Stimulated activated CD4-positive, alpha-beta T cell treated with anti-CD3 and anti-CD28 coated beads, Interleukin-1b, Interleukin-23, amount 100 ng/mL, for 48 hours (primary cell): ENCODE measurements around the gene SEZ6L2.
A peak's percentile ranks its signal among the peaks of the same experiment; 100 is the strongest.
"Not testable (repeated sequence)": the region's sequence is repeated elsewhere in the genome, so short reads cannot be mapped to it uniquely, and the experiment has no call there.

Experiments
- DNase-seq: peaks from one replicate; pipeline ENCODE4 v3.0.0-alpha.2; 2020

The SEZ6L2 gene

DNA sequence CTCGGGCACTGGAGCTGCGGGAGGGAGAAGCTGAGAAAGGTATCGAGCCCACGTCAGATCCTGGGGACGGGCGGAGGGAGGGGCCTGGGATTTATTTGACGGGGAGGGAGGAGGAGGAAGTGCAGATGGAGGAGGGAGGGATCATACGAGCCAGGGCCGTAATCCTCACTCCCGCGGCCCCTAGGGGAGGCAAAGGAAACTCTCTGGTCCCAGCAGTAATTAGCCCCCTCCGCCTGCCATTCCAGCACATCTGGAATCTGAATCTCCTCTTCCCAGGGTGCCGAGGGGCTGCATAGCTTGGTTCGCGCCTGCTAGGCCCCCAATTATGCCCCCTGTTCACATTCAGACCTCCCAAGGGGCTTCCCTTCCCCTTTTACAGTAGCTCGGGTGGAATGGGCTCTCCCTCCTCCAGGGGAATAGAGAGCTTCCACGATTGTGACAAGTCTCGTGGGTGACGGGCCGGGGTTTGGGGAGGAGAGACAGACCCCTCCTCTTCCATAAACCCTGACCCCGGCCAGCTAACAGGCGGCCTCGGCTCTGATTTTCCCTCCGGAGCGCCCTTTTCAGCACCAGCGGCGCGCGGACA, at the start of gene SEZ6L2:
Gene SEZ6L2 (minus strand): TSS at position 35 of the 586 bp plus-strand sequence. CDS start 531 bp downstream, outside the sequence.
- DNase-seq = peak; percentile 60

GRCh38 chr16:29947897-29948296, 48.5 kb upstream of the SEZ6L2 start:
- no peak for DNase-seq

DNA sequence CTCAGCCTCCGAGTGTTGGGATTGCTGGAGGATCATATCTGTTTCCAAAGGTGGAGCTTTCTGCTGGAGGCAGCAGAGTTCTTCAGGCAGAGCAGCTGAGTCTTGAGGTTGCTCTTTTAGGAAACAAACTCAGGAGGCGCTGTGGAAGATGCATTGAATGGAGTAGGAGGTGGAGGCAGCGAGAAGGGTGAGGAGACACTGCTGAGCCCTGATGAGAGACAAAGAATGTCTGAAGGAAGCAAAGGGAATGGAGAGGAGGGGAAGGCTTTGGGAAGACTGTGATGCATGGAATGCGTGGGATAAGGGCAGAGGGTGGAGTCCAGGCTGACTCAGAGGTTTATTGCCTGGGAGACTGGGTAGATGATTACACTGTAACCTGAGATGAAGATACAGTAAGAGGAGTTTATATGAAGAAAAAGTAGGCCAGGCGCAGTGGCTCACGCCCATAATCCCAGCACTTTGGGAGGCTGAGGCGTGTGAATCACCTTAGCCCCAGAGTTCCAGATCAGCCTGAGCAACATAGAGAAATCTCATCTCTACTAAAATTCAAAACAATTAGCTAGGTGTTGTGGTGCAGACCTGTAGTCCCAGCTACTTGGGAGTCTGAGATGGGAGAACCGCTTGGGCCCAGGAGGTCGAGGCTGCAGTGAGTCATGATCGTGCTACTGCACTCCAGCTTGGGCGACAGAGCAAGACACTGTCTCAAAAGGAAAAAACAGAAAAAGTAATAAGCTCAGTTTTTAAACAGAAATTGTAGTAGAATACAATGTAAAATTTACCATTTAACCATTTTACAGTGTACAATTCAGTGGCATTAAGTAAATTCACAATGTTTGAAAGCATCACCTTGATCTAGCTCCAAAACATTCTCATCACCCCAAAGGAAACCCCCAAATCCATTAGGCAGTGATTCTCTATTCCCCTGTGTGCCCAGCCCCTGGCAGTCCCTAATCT, 44.8 kb upstream of the SEZ6L2 start:
- DNase-seq = no peak

DNA sequence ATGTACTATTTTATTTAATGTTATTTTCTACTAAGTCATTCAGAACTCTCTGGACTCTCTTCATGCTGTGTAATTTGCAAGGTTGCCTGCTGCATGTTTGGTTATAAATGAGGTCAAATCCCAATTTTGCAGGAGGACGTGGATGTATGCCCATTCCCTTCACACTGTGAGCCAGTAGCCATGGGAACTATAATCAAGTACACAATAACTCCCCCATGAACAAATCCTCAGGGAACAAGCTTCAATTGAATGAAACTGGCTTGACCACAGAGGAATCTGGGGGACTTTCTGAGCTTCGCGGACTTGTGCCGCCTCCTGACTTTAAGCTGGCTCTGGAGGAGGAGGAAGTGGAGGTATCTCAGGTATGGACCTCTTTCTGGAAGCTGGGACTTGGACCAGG, 41.3 kb upstream of the SEZ6L2 start:
- DNase-seq = no peak

DNA sequence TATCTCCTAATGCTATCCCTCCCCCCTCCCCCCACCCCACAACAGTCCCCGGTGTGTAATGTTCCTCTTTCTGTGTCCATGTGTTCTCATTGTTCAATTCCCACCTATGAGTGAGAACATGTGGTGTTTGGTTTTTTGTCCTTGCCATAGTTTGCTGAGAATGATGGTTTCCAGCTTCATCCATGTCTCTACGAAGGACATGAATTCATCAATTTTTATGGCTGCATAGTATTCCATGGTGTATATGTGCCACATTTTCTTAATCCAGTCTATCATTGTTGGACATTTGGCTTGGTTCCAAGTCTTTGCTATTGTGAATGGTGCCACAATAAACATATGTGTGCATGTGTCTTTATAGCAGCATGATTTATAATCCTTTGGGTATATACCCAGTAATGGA, 32.4 kb upstream of the SEZ6L2 start:
- DNase-seq = not testable (repeated sequence)

DNA sequence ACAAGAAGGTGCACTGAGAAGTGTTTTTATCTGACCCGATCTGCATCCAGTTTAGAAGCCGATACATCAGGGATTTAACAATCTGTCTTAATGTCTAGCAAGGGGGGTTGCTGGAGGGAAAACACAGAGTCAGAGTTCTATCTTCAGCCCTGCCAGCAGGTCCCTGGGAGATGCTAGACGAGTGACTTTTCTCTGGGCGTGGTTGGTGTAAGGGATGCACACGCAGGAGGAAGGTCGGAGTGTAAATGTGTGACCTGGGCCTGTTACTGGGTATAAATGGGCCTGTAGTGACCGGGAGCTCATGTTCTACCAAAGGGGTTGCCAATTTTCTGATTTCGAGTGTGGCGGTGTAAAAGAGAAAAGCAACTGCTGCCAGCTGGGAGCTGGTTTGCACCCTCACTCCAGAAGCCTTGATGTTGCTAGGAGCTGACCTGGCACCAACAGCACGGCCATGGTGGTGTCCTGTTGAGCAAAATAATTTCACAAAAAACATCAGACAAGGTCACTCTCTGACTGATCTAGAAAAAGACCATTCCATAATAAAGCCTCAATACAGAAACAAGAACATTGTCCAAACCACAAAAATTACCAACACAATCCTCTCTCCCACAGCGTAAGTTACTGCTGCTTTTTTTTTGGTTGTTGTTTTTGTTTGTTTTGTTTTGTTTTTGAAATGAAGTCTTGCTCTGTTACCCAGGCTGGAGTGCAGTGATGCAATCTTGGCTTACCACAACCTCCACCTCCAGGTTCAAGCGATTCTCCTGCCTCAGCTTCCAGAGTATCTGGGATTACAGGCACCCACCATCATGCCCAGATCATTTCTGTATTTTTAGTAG, 27.9 kb upstream of the SEZ6L2 start:
- no peak for DNase-seq

DNA sequence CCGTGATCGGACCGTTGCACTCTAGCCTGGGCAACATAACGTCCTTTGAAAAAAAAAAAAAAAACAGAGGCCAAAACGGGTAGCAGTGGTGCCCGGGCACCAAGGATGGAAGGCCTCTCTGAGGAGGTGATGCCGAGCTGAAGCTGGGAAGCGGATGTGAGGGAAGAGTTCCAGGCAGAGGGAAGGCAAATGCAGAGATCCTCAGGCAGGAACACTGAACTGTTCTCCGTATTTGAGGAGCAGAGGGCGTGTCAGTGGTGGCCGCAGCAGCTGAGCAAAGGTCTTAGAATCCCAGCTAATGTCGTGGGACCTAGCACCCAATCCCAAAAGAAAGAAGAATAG, 27.3 kb upstream of the SEZ6L2 start:
- DNase-seq = no peak

DNA sequence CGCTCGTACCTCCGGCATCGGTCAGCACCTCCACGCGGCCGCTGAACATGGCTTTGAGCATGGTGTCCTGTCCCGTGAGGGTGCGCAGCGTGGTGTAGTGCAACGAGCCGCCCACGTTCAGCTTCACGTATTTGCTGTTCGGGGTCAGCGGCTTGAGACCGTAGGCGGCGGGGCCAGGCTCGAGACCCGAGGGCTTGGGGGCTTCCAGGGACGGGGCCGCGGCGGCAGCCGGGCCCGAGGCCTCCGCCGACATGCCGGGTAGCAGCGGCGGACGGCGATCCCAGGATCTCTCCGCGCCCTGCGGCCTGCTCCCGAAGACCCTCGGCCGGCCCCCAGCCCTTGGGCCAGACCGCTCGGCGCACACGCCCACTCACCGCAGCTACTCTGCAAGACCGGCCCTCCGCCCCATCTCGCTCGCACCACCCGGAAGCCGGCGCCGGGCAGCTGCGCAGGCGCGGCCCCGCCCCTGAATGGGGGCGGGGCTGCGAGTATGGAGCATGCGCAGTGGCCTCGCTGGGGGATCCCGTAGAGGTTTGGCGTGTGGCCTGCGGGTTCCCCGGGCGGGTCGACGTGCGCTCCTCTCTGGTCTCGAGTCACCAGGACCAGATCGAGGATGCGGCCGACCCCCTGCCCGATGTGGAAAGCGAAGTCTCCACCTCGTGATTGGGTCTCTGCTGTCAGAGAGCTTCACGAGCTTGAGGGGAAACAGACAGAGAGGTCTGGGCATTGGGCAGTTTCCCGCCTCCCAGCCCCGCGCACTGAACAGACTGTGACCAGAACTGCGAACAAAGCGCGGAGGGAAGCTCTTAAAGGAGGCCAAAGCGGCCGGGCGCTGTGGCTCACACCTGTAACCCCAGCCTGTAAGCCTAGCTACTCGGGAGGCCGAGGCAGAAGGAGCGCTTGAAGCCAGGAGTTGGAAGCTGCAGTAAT, 26.7 kb upstream of the SEZ6L2 start, which contains the start of gene KCTD13:
Gene KCTD13 (minus strand): TSS at position 446 of the 930 bp plus-strand sequence. CDS start 193 bp downstream, at position 253.
- peak; percentile 88 for DNase-seq

DNA sequence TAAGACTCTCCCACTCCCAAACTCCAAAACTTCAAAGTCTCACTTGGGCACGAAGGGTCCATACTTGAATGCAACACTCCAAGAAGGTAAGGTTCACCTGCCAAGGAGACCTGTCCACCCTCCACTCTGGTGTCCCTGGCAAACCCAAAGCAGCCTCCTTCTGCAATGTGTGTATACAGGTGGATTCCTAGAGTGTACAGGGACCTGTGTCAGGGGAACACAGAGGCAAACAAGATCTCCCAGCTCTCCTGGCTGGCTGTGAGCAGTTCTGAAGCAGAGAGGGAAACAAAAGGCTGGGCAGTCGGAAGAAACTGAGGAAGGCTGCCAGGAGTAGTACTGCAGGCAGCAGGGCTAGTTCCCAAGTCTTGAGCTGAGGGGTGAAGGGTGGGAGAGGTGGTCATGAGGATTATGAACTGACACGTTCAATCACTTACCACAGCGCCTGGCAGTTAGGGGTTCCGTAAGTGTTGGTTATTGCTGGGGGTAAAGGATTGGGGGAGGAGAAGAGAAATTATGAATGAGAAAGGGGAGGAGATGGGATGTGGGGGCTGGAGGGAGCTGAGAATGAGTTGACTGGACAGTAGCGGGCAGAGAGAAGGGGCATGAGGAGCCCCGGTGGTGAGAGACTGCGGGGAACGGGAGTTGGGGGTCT, 25.9 kb upstream of the SEZ6L2 start:
- no peak for DNase-seq

GRCh38 chr16:29922986-29923501, 23.7 kb upstream of the SEZ6L2 start:
- no peak for DNase-seq

DNA sequence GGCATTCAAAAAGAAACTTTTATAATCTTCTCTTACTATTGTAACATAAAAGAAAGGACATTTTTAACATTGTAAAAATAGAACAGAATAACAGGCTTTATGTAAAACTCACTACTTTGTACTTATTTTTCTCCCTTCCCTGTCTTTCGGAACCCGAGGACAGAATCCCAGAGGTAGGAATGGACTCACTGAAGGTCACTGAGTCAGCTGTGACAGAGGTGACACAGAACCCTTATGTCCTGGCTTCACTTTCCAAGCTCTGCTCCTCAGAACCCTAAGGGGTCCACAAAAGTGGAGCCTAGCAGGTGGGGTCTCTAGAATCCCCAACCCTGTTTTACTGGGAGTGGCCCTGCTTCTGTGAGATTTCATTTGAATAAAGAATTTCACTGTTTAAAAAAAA, 23.0 kb upstream of the SEZ6L2 start:
- no peak for DNase-seq

DNA sequence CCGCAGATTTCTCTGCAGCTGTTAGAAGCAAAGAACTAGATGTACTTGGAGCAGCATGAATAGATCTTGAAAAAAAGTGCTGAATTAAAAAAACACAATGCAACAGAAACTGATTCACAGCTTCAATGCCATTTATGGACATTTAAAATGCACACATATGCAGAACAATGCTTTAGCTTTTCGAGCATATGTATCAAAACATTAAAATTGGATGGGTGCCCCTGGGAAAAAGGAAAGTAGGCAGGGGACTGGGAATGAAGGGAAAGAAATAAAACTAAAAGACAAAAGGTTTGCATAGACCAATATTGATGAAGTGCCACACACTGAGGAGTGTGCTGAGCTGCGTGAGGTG, 21.7 kb upstream of the SEZ6L2 start:
- no peak for DNase-seq

- no peak for DNase-seq
Measured at GRCh38 chr16:29920288-29921033, 21.1 kb upstream of the SEZ6L2 start.

DNA sequence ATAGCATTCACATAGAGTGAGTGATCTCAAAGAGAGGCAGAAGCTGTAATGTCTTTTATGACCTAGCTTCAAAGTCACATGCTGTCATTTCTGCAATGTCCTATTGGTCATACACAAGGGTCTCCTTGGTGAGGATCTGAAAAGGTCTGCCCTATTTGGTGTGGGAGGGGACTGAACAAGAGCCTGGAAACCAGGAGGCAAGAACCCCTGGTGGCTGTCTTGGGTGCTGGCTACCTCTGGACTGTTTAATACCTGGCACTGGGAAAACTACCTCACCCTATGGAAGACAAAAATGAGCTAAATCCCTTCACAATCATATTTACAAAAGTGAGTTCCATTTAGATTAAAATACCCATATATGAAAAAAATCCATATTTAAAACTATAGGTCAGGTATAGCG, 17.6 kb upstream of the SEZ6L2 start:
- no peak for DNase-seq

GRCh38 chr16:29915590-29916247, 16.4 kb upstream of the SEZ6L2 start:
- DNase-seq = no peak

DNA sequence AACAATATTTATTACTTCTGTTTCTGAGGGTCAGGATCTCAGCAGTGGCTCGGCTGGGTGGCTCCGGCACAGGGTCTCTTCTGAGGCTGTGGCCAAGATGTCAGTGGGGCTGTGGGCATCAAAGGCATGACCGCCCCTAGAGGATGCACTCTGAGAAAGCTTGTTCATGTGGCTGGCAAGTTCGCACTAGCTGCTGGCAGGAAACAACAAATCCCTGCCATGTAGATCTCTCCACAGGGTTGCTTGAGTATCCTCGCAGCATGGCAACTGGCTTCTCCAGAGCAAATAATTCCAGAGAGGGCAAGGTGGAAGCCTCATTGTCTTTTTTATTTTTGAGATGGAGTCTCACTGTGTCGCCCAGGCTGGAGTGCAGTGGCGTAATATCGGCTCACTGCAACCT, 14.2 kb upstream of the SEZ6L2 start:
- DNase-seq = no peak

DNA sequence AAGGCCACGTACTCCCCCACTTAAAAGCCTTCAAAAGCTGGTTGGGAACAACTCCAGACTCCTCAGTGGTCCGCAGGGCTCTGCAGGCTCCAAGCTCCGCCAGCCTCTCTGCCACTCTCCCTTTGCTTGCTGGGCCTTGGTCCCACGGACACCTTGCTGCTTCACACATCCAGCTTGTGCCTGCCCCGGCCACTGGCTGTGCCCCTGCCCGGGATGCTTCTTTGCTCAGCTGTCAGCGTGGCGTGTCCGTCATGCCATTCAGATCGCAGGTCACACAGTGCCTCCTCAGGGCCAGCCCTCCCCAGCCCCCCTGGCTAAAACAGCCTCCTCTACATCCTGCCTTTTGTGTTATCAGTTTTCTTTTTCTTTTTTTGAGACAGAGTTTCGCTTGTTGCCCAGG, 12.7 kb upstream of the SEZ6L2 start:
- DNase-seq = no peak

GRCh38 chr16:29911676-29912010, 12.3 kb upstream of the SEZ6L2 start:
- no peak for DNase-seq

GRCh38 chr16:29910819-29911675, 11.7 kb upstream of the SEZ6L2 start:
- DNase-seq = no peak
